Measurements from ENCODE around the gene CHRNB4.

DNA sequence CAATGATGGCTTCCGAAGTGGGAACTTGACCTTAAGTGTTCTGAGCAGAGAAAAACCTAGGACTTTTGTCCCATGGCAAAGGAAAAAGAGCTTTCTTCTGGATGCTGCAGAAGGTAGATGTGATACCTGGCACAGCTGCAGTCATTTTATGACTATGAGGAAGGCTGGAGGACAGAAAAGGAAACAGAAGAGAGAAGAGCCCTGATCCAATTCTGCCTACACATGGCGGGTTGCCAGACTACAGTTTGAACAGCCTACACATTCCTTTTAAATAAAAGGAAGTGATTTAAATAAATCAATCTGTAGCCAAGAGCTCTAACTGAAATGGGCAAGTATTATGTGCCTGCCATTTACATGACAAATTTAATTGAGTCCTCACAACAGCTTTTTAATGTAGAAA, 43.6 kb upstream of the CHRNB4 start:
- TF ChIP-seq, protein P1, sequence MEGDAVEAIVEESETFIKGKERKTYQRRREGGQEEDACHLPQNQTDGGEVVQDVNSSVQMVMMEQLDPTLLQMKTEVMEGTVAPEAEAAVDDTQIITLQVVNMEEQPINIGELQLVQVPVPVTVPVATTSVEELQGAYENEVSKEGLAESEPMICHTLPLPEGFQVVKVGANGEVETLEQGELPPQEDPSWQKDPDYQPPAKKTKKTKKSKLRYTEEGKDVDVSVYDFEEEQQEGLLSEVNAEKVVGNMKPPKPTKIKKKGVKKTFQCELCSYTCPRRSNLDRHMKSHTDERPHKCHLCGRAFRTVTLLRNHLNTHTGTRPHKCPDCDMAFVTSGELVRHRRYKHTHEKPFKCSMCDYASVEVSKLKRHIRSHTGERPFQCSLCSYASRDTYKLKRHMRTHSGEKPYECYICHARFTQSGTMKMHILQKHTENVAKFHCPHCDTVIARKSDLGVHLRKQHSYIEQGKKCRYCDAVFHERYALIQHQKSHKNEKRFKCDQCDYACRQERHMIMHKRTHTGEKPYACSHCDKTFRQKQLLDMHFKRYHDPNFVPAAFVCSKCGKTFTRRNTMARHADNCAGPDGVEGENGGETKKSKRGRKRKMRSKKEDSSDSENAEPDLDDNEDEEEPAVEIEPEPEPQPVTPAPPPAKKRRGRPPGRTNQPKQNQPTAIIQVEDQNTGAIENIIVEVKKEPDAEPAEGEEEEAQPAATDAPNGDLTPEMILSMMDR (conservative IDR thresholded peaks at IDR 0.05 in 1 of 2, IDR thresholded peaks at IDR 0.05 in 1 of 2; ENCODE audit: extremely low read depth in 1 of 2, insufficient read depth in 1 of 2, low read depth in 1 of 2, low read length in 2 of 2) = no peak
- TF ChIP-seq EZH2 (IDR thresholded peaks at IDR 0.05; ENCODE audit: borderline replicate concordance, low read length) = no peak

All from mammary epithelial cell (primary cell).